Endothelial cell of umbilical vein (primary cell): Measurements from ENCODE around the gene FCF1. TPM values are rescaled to one million over a fixed set of nuclear protein-coding genes. Genes with fewer than 3 reads are reported as not detected.

Experiments
- BruUV-seq: library from RNA; stranded (reverse); fragments of 400-500 nt; replicated peaks from 2 replicates; lab custom pipeline; 2021; lab: Mats Ljungman, UMichigan
- CTCF ChIA-PET: fragments of 300-600, 350-600 bp; sonication (Branson Sonifier 250); formaldehyde crosslinking; loops from one replicate; lab custom pipeline; 2021; ENCODE audit warnings: antibody characterized with exemption, inconsistent platforms; lab: Charles Lee
- POLR2A ChIA-PET: fragments of 300-600, 350-600 bp; sonication (Branson Sonifier 250); formaldehyde crosslinking; loops from one replicate; lab custom pipeline; 2021; ENCODE audit warnings: antibody characterized with exemption, inconsistent platforms; lab: Charles Lee
- DNase-seq: peaks from one replicate; pipeline ENCODE4 v3.0.0-alpha.2; 2011; ENCODE audit warnings: low read depth, low spot score
- FAIRE-seq: peaks from 2 replicates; lab custom pipeline; 2011; peaks lifted over from hg19 to GRCh38; lab: Jason Lieb, UNC
- H2AFZ ChIP-seq: 2 replicates; pipeline ENCODE4 v1.6.0; 2012; ENCODE audit warnings: low read depth, low read length, control low read depth, inconsistent platforms
- H3K27ac ChIP-seq: 2 replicates; pipeline ENCODE4 v1.5.1; 2011; ENCODE audit warnings: low read depth, mild to moderate bottlenecking, control low read depth, low read length, moderate library complexity; ENCODE audit not compliant: insufficient read depth
- H3K27me3 ChIP-seq, 2 experiments: 2 replicates each; pipeline versions ENCODE4 v1.6.0 to v1.6.1; 2011; ENCODE audit warnings: low read length in 2 of 2, mixed read lengths in 1 of 2; ENCODE audit not compliant: control insufficient read depth in 2 of 2, insufficient read depth in 2 of 2
- H3K36me3 ChIP-seq, 2 experiments: 2 replicates in 1 of 2; 3 replicates in 1 of 2; pipeline ENCODE4 v1.5.1; 2011; ENCODE audit warnings: low read length in 2 of 2, mild to moderate bottlenecking in 1 of 2, moderate library complexity in 1 of 2; ENCODE audit not compliant: control insufficient read depth in 2 of 2, insufficient read depth in 2 of 2; ENCODE audit errors: extremely low read depth in 1 of 2
- H3K4me1 ChIP-seq: 3 replicates; pipeline ENCODE4 v1.5.1; 2011; ENCODE audit warnings: mild to moderate bottlenecking, low read length; ENCODE audit not compliant: control insufficient read depth, insufficient read depth; ENCODE audit errors: extremely low read depth
- H3K4me2 ChIP-seq: 2 replicates; pipeline ENCODE4 v1.6.1; 2011; ENCODE audit warnings: low read length, control low read depth, mixed read lengths; ENCODE audit not compliant: insufficient read depth
- H3K4me3 ChIP-seq, 3 experiments: fragments of 200-600 bp in 1 of 3; sonication (generic), shearing (Covaris generic) in 1 of 3; replicated peaks in 1 of 3; 2 replicates each; pipeline ENCODE4 v1.5.1; 2011 to 2016; ENCODE audit warnings: control low read depth in 3 of 3, low read length in 3 of 3, mild to moderate bottlenecking in 2 of 3, inconsistent platforms in 1 of 3, low read depth in 1 of 3, moderate library complexity in 1 of 3; ENCODE audit not compliant: insufficient read depth in 1 of 3
- H3K79me2 ChIP-seq: 2 replicates; pipeline ENCODE4 v1.6.0; 2012; ENCODE audit warnings: low read length, inconsistent platforms; ENCODE audit not compliant: control insufficient read depth, insufficient read depth
- H3K9ac ChIP-seq: replicated peaks from 2 replicates; pipeline ENCODE3; 2011; ENCODE audit warnings: low read length, control low read depth; ENCODE audit not compliant: insufficient read depth; ENCODE audit errors: extremely low read depth
- H3K9me1 ChIP-seq: replicated peaks from 3 replicates; pipeline ENCODE4 v1.6.0; 2011; ENCODE audit warnings: mild to moderate bottlenecking, low read length; ENCODE audit not compliant: control insufficient read depth, insufficient read depth; ENCODE audit errors: extremely low read depth
- H3K9me3 ChIP-seq: replicated peaks from 2 replicates; pipeline ENCODE4 v1.5.1; 2012; ENCODE audit warnings: low read length, inconsistent platforms; ENCODE audit not compliant: control insufficient read depth, insufficient read depth
- H4K20me1 ChIP-seq: replicated peaks from 2 replicates; pipeline ENCODE3; 2011; ENCODE audit warnings: mild to moderate bottlenecking, low read length; ENCODE audit not compliant: control insufficient read depth, insufficient read depth; ENCODE audit errors: extremely low read depth
- EZH2 ChIP-seq: IDR thresholded peaks from 2 replicates; pipeline ENCODE4 v1.6.1; 2012; ENCODE audit warnings: borderline replicate concordance, low read depth, mild to moderate bottlenecking, moderate library complexity, low read length, inconsistent platforms; ENCODE audit not compliant: severe bottlenecking
- FOS ChIP-seq: IDR thresholded peaks from 2 replicates; pipeline ENCODE4 v1.6.1; 2011; ENCODE audit warnings: mild to moderate bottlenecking, low read length, moderate library complexity, borderline replicate concordance; ENCODE audit not compliant: insufficient read depth
- GATA2 ChIP-seq: IDR thresholded peaks from 2 replicates; pipeline ENCODE4 v1.7.0; 2011; ENCODE audit warnings: low read depth, mild to moderate bottlenecking, moderate library complexity, mixed read lengths, low read length; ENCODE audit not compliant: insufficient read length, insufficient read depth
- JUN ChIP-seq: IDR thresholded peaks from 2 replicates; pipeline ENCODE4 v1.6.1; 2011; ENCODE audit warnings: borderline replicate concordance, low read depth; ENCODE audit not compliant: insufficient read length, insufficient read depth
- MYC ChIP-seq: IDR thresholded peaks from one replicate; pipeline ENCODE4 v1.6.1; 2011; ENCODE audit warnings: mild to moderate bottlenecking, low read depth, low read length
- POLR2A ChIP-seq: IDR thresholded peaks from 2 replicates; pipeline ENCODE4 v1.6.1; 2012; ENCODE audit warnings: low read depth, mild to moderate bottlenecking, control low read depth, low read length
- POLR2AphosphoS5 ChIP-seq: IDR thresholded peaks from 2 replicates; pipeline ENCODE4 v1.6.1; 2012; ENCODE audit warnings: low read depth, mild to moderate bottlenecking, control low read depth, low read length, moderate library complexity; ENCODE audit not compliant: insufficient read depth
- dilution Hi-C: fragments of 300-500 bp; cut with MboI; formaldehyde crosslinking; loops from one replicate; pipeline ENCODE4 v1.15.0; 2019; ENCODE audit warnings: low sequenced_read_pairs; ENCODE audit not compliant: extremely low pct_ligation_motif_present
- intact Hi-C: fragments of 100-400 bp; cut with micrococcal nuclease; formaldehyde crosslinking; loops from one replicate; pipeline ENCODE4 v1.10.0; 2022
- polyA plus RNA-seq, 4 experiments: library from polyadenylated mRNA; depleted of rRNA in 3 of 4; stranded (reverse) in 3 of 4; unstranded in 1 of 4; fragments of >200 nt; gene quantifications; 2 replicates each; pipeline versions ENCODE4 v1.2.1 to v1.2.3, GENCODE V29; 2011 to 2012; ENCODE audit warnings: missing spikeins in 1 of 4
- total RNA-seq: library from RNA; stranded (reverse); gene quantifications from 2 replicates; pipeline ENCODE4 v1.2.3, GENCODE V29; 2021
- TF ChIP-seq, protein P1 (sequence below): IDR thresholded peaks from 2 replicates; pipeline ENCODE4 v1.6.1; 2011; ENCODE audit not compliant: insufficient read depth, insufficient read length
- TF ChIP-seq, protein P2 (sequence below), 2 donors: IDR thresholded peaks; 1 replicate in 1 of 2; 2 replicates in 1 of 2; pipeline ENCODE4 v1.5.1; 2011; ENCODE audit warnings: low read length in 2 of 2, mild to moderate bottlenecking in 2 of 2, moderate library complexity in 2 of 2, control low read depth in 1 of 2, inconsistent platforms in 1 of 2, low read depth in 1 of 2; ENCODE audit not compliant: insufficient read depth in 1 of 2; ENCODE audit errors: extremely low read depth in 1 of 2

Gene FCF1
- total and polyA plus RNA-seq, 2 donors (not counting 3 experiments of a cell fraction or from before 2014, with no cell fraction given) = 26.2 to 58.2 TPM

DNA sequence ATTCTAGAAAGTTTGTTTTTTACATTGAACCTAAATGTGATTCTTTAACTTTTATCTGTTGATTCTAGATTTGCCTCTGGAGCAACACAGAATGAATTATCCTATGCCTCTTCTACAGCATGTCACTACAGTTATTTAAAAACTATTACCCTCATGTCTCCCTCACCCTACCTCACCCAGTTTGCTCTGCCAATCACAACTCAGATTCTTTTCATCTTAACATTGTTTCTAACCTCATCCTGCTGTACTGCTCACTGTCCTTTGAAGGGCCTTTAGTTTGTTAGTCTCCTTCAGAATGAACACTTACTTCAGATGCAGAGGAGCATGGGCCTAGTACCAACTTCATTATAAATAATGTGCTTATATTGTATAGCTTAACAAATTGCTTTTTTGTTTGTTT, 71.7 kb downstream of the FCF1 start:
- no peaks in the 10 kb centered on the region for H3K9me3 ChIP-seq
- H4K20me1 ChIP-seq = peaks cover 6% of the 10 kb centered on the region
- dilution Hi-C loops (no loop called here), intact Hi-C loops (no loop called here)
- ChIA-PET POLR2A (no interaction called here), CTCF (interaction anchor here (1.1 to 2.2 kb wide), 4 partner anchors 11 to 176 kb away, joined by 3 to 8 read pairs (median 3); no protein-coding TSS in a partner anchor)
- H3K27me3 ChIP-seq = no peaks in the 10 kb centered on the region
- no peak overlapping the region for H2AFZ ChIP-seq
- H3K79me2 ChIP-seq = peaks cover 55% of the 10 kb centered on the region
- no peak for DNase-seq
- no peak for FAIRE-seq
- no peak overlapping the region for H3K9ac ChIP-seq
- H3K4me3 ChIP-seq = no peak overlapping the region
- no TSS peak for BruUV-seq
- TF ChIP-seq MYC (no peak), EZH2 (no peak), POLR2A (no peak), POLR2AphosphoS5 (no peak), JUN (no peak), FOS (no peak), GATA2 (no peak)
- TF ChIP-seq, protein P1, sequence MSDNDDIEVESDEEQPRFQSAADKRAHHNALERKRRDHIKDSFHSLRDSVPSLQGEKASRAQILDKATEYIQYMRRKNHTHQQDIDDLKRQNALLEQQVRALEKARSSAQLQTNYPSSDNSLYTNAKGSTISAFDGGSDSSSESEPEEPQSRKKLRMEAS = no peak
- TF ChIP-seq, protein P2, sequence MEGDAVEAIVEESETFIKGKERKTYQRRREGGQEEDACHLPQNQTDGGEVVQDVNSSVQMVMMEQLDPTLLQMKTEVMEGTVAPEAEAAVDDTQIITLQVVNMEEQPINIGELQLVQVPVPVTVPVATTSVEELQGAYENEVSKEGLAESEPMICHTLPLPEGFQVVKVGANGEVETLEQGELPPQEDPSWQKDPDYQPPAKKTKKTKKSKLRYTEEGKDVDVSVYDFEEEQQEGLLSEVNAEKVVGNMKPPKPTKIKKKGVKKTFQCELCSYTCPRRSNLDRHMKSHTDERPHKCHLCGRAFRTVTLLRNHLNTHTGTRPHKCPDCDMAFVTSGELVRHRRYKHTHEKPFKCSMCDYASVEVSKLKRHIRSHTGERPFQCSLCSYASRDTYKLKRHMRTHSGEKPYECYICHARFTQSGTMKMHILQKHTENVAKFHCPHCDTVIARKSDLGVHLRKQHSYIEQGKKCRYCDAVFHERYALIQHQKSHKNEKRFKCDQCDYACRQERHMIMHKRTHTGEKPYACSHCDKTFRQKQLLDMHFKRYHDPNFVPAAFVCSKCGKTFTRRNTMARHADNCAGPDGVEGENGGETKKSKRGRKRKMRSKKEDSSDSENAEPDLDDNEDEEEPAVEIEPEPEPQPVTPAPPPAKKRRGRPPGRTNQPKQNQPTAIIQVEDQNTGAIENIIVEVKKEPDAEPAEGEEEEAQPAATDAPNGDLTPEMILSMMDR (IDR thresholded peaks at IDR 0.05; ENCODE audit: extremely low read depth in 1 of 2, insufficient read depth in 1 of 2, low read depth in 1 of 2, low read length in 2 of 2) = no peak
- no peak overlapping the region for H3K27ac ChIP-seq
- H3K4me2 ChIP-seq = no peak overlapping the region
- no peaks in the 10 kb centered on the region for H3K4me1 ChIP-seq
- H3K9me1 ChIP-seq = no peaks in the 10 kb centered on the region
- peaks cover 8 to 21% of the 10 kb centered on the region in 2 experiments for H3K36me3 ChIP-seq
